Activated naive CD4-positive, alpha-beta T cell (primary cell): ENCODE data around the gene CNP.
"Not testable (repeated sequence)": the region's sequence is repeated elsewhere in the genome, so short reads cannot be mapped to it uniquely, and the experiment has no call there.

Experiments
- DNase-seq, 4 experiments: peaks; one replicate each; lab custom pipeline; 2025; lab: John Stamatoyannopoulos, UW

CNP gene

DNA sequence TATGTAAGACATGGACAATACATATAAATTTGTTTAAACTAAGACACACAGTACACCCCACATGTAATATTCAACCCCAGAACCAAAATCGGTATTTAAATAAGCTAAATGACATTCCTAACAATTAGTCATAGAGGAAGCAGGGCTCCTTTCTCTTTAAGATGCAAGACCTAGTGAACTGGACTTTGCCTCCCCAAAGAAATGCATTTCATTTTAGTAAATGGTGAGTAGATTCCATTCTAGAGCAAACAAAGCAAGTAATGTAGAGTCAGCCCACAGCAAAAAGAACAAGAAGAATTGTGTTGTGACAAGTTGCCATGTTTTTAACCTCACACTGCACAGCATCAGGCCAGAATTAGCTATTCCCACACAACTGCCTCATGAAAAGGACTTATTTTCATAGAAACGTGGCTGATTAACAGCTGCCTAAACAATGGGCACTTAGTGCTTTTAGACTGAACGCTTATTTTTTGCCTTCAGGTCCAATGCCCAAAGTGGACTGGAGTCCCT lies 36.3 kb downstream of the CNP start:
- no peak for DNase-seq

DNA sequence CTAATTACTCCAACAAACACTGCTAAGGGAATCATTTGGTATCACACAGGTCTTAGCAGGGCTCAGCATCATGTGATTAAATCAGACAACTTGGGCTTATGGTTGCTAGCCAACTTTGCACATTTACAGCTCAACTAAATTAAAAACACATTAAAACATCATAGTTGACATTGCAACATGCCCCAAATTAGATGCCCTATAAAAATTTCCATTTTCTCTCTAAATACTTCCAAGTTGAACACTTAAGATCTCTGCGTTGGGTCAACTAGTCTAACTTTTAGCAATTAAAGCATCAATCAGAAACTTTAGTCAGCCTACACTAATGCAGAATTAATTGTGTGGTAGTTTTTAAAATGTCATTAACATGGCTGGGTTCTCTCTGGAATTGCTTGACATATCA lies 38.6 kb downstream of the CNP start:
- DNase-seq = no peak

DNA sequence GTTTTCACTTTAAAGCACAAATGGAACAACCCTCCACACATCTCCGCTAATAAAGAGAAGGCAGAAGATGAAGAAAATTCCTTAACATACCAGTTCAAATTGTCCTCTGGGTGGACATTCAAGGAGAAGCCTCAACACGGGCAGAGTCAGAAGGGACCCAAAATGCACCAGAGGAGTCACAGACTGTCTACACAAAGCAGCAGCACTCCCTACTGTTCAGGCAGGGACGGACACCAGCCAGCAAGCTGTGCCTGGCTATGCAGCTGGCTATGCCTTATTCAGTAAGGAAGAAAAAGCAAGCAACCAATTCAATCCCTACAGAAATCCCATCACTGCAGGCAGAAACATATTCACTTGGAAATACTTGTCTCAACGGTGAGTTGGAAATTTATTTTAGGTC lies 42.6 kb downstream of the CNP start:
- no peak for DNase-seq

DNA sequence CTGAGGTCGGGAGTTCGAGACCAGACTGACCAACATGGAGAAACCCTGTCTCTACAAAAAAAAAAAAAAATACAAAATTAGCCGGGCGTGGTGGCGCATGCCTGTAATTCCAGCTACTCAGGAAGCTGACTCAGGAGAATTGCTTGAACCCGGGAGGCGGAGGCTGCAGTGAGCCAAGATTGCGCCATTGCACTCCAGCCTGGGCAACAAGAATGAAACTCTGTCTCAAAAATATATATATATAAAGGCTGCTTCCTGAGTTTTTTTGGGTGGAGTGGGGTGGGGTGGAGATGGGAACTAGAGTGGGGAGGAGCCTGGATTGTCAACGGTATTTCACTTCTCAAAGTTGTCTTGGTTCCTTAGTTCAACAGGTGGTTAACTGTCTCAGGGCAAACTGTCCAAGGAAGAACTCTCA lies 43.7 kb downstream of the CNP start:
- not testable (repeated sequence) for DNase-seq

DNA sequence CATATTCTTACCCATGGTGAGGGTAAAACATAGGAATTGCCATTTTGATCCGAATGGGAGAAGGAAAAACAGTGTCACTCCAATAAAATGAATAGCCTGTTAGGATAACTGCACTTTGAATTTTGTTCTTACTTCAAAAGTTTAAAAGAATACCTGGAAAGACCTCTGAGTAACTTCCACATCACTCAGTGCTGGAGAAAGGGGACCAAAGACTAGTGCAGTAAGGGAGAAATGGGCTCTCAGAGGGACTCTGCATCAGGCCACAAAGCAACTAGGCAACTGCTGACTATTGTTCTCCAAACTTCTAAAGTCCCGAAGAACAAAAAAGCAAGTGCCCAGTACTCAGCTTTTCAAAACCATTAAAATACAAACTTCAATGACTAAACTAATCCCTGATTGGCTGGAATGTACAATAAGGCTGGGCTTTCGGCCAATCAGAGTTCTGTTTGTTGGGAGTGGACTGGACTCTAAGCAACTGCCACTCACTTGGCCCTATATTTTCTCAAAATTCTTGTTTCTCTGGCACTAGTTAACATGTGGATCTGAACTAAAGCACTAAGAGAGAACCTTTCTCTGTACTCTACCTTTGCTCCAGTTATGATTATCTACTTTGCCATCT lies 44.4 kb downstream of the CNP start:
- no peak for DNase-seq

DNA sequence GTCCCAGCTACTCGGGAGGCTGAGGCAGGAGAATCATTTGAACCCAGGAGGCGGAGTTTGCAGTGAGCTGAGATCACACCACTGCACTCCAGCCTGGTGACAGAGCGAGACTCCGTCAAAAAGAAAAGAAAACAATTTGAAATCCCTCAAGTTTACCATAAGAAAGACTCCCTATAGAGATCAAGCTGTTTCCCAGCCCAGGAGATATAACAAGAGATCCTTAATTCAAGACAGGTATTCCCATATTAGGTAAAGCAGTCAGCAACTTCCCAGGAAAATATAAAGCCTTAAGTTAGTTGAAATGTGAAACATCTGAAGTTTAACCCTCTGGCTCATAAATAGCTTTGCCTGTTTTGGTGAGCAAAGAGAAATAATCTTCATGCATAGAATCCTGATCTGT lies 45.8 kb downstream of the CNP start:
- DNase-seq = not testable (repeated sequence)

DNA sequence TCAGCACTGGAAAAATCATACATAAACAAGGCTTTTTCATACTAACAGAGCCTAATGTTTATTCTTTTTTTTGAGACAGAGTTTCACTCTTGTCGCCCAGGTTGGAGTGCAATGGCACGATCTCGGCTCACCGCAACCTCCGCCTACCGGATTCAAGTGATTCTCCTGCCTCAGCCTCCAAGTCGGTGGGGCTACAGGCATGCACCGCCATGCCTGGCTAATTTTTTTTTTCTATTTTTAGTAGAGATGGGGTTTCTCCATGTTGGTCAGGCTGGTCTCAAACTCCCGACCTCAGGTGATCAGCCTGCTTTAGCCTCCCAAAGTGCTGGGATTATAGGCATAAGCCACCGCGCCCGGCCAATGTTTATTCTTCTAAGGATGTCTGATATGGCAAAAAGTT lies 47.1 kb downstream of the CNP start:
- not testable (repeated sequence) for DNase-seq

DNA sequence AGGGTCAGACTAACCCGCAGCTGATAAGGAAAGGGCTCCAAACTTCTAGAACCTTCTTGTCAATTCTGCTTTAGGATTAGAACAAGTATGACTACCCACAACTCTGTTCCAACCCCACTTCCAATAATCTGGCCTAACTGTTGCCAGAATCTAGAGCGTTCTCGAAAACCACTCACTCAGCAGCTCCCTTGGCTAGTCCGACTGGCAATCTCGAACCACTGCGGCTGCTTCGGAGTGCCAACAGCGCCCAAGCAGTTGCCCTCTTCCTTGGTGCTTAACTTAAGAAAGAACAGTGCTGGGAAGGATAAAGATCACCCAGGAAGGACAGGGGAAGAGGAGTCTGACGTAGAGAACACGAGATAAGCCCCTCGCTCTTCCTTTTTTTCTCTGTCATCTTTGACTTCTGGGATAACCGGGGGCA lies 49.8 kb downstream of the CNP start:
- DNase-seq = peak in 1 of 4 experiments; percentile 6

DNA sequence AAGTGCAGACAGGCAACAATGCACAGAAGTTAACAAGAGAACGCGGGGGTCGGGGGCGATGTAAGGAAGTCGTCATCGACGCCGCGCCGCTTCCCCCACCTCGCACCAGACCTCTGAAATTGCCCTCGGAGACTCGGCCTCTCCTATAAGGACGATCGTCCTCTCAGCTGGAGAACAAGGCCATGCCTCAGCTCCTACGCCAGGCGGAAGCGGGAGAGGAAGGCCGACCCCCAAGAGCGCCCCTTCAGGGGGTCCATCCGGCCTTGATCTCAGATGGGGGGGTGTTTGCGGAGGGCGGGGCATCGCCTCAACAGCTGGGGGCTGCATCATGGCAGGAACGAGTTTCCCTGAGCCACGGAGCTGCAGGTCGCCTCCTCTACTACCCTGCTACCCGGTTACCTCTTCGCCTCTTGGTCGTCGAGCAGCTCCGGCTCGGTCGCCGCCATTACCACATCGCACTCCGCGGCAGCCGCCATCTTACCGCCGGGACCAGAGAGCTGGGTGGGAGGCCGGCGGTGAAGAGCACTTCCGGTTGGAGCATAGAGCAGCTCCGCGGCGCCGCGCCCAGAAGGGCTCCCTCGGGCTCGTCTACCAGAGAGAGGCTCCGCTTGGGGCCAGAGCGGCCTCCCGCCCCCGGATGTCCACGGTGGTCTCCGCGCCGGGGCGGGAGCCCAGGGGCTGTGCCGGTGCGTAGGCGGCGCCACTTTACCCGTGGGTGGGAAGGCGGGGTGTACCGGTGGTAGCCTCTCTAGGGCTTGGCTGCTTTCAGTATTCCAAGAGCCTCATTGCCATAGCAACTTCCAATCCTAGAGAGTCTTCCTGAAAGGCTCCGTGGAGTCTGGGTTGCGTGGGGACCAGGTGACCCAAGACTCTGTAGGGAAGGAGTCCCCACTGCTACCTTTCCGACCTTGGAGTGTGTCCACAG lies 50.6 kb downstream of the CNP start, which contains the start of gene DNAJC7:
TSS of gene DNAJC7 (minus strand) at position 499 of the 925 bp plus-strand sequence. CDS start at position 476, 23 bp downstream.
- DNase-seq = peak; percentile 80 to 87 (median 84)

DNA sequence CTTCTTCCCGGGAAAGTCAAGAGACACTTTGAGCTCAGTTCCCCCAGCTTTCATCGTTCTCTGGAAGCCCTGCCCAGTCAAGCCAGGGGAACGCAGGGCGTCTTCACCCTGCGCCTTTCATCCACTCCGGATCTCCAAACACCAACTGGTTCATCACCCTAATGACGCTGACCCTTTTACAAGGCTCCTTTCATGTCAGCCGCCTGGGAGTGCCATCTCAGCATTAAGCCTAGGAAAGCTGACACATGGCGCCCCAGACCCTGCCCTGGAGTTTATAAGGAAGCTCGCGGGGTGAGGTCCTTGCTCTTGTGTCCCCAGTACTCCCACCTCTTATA lies 51.2 kb downstream of the CNP start:
- no peak for DNase-seq

DNA sequence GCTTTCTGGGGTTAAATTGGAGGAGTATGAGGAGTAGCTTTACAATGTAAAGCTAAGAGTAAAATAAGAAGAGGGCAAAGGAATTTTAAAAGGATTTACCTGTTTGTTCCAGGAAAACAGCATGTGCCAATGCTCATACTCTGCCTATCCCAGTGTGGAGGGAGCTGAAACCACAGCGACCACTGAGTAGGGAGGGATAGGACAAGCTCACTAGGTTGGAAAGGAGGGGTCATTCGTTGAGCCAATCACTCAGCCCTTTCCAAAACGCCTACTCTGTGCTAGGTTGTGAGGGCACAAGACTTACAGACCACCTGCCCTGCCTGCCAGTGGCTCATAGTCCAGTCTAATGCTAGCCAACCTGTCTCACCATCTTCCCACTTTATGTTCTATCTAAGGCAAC lies 51.7 kb downstream of the CNP start:
- no peak for DNase-seq

DNA sequence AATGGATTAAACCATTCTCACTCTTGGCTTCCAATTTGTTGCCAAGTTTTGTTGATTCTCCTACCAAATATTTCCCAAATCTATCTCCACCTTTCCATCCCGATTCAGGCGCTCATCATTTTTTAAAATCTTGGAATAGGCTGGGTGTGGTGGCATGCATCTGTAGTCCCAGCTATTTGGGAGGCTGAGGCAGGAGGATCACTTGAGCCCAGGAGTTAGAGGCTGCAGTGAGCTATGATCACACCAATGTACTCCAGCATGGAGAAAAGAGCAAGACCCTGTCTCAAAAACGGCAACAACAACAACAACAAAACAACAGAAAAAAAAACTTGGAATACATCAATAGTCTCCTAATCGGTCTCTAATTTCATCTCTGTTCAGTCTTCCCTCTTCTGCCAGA lies 52.4 kb downstream of the CNP start:
- DNase-seq = no peak

DNA sequence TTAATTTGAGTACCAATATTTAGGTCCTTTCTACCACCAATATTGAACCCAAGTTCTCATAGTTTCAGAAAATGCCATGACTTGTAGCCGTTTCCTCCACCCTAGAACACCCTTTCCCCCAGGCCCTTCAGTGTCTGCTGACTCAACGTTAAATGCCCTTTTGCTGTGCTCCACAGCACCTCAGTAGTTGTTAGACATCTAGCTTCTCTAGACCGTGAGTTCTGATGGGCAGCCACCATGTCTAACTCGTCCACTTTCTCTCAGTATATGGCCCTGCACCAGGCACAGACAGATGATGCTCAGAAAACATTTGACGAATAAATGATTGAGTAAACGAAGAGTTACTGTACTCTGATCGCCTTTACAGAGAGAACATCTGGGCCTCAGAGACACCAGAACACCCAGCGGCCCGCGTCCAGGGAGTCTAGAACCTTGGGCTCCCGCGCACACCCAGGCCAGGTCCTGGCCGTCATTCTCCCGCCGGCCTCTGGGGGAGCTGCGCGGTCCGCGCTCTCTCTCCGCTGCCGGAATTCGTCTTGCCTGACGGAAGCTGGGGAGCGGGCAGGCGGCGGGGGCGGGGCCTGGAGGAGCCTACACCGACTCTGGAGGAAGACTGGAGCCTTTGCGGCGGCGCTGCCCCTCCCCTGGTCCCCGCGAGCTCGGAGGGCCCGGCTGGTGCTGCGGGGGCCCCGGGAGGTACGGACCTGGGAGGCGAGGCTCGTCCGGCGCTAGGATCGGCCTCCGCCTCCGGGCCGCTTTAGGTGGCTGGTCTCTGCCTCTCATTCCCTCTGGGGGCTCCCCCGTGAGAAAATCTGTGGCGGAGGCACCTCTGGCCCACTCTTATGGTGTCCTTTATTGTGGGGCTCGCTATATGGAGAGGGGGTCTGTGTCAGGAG lies 53.2 kb downstream of the CNP start, which contains the start of gene NKIRAS2:
TSS of gene NKIRAS2 (plus strand) at position 582 of the 896 bp plus-strand sequence. CDS start 1,488 bp downstream, outside the sequence.
- DNase-seq = peak; percentile 85 to 93 (median 88)

DNA sequence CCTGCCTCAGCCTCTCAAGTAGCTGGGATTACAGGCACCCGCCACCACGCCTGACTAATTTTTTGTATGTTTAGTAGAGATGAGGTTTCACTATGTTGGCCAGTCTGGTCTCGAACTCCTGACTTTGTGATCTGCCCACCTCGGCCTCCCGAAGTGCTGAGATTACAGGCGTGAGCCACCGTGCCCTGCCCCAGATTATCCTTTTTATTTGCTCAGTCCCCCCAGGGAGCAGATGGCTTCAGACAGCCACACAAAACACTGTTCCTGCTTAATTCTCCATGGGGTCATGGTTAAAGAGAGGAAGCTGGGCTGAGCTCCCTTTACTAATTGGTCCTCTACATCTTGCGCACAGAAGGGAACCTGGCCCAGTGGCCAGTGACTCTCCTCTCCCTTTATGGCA lies 54.2 kb downstream of the CNP start:
- not testable (repeated sequence) for DNase-seq

DNA sequence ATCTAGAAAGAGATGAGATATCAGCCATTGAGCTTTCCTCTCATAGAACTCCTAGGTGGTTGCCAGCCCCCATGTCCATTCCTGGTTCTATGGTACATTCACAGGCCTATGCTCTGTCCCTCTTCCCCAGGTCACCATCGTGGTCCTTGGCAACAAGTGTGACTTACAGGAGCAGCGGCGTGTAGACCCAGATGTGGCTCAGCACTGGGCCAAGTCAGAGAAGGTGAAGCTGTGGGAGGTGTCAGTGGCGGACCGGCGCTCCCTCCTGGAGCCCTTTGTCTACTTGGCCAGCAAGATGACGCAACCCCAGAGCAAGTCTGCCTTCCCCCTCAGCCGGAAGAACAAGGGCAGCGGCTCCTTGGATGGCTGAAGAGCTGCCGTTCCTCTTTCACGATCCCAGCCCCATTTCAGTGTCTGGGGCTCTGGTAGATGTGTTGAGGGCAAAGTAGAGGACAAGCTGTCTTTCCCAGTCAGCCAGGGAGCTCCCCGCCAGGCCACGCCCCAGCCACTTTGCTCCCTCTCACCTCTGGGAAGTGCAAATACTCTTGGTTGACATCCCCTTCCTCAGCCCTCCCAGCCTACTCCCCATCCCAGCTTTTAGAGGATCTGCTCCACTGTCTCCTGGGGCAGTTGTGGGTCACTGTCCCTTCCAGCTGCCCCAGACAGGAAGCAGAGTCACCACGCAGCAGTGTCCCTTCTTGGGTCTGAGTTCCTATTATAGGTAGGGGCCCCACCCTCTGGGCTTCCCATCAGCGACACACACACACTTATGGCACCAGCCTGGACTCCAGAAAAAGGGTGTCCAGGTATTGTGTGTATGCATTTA lies 57.1 kb downstream of the CNP start:
- no peak for DNase-seq

DNA sequence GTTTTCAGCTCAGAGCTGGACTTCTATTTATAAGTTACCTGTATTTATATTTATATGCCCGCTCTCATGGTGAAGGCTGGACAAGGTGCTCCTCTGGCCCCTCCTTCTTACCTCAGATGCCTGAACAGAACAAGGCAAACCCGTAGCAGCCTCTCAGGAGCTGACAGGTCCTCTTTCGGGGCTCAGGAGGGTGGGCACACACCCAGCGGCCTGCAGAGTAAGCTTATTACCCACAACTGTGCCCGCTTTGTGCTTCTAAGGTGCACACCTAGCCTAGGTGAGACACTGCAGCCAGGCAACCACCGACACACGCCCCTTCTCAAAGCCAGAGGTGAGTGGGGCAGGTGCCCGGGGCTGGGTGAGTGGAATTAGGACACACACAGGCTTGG lies 58.6 kb downstream of the CNP start:
- DNase-seq = no peak

DNA sequence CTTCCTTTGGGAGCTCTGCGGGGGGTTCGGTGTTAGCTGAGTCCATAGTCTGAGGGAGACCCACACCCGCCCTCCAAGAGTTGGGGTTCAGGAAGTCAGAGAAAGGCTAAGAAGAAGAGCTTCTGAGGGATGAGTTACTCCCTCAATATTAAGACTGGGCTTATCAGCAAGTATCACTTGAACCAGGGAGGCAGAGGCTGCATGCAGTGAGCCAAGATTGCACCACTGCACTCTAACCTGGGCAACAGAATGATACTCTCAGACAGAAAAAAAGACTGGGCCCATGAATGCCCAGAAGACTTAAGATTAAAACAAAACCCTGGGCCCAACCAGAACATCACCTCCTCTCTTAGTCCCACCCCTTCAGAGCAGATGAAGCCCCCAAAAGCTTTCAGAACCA lies 59.3 kb downstream of the CNP start:
- no peak for DNase-seq

DNA sequence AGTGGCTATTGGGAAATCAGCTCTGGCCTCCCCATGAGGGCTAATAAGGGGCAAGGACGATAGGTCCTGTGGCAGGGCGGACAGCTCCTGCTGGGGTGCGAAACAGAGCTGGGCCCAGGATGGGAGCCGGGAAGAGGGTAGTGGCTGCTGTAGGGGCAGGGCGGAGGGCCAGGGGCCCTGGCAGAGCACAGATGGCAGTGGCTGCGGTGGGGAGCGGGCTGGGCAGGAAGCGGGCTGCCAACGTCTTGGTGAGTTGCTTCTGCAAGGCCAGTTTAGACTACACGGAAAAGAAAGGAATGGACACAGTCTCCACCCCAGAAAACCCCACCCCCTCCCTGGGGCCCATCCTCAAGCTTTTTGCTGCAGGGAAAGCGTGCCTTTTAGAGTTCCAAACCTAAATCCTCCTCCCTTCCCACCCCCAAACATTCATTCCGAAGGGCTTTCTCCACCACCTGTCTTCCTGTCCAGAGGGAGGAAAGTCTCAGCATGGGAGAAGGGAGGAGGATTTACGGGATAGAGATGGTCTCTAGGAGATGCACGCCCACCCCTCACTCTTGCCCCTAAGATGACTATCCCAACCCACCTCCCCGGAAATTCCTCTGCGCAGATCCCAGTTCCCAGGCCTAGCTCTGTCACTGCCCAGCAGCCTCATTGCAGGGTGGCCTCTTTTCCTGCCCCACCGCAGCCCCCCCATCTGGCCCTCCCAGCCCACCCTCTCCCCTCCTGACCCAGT lies 60.4 kb downstream of the CNP start:
- no peak for DNase-seq
